HEK293 (cell line): ENCODE data around the gene SIGMAR1.

Source experiments
- CTCF ChIA-PET: fragments of 350-600 bp; formaldehyde crosslinking; extraction: SDS; loops from one replicate; lab custom pipeline; 2021; ENCODE audit warnings: antibody characterized with exemption; lab: Yijun Ruan, JAX
- POLR2A ChIA-PET: fragments of 300-600 bp; formaldehyde crosslinking; extraction: SDS; loops from one replicate; lab custom pipeline; 2020; ENCODE audit warnings: antibody characterized with exemption, inconsistent platforms; lab: Yijun Ruan, JAX
- H3K27ac ChIP-seq: fragments of 200-500 bp; sonication (Bioruptor generic); 2 replicates; pipeline ENCODE4 v1.5.1; 2014; ENCODE audit warnings: low read depth, low read length, control low read depth, inconsistent platforms; ENCODE audit errors: extremely low read depth
- H3K36me3 ChIP-seq, 2 experiments: fragments of 200-500 bp in 1 of 2; sonication (Bioruptor generic) in 1 of 2; 1 replicate in 1 of 2; 2 replicates in 1 of 2; pipeline ENCODE4 v1.5.1; 2014 to 2017; ENCODE audit warnings: inconsistent platforms in 2 of 2, low read length in 2 of 2; ENCODE audit not compliant: control insufficient read depth in 2 of 2, insufficient read depth in 1 of 2
- H3K4me1 ChIP-seq: fragments of 200-500 bp; sonication (Bioruptor generic); 2 replicates; pipeline ENCODE4 v1.5.1; 2014; ENCODE audit warnings: mild to moderate bottlenecking, low read length, inconsistent platforms; ENCODE audit not compliant: control insufficient read depth, insufficient read depth
- H3K4me3 ChIP-seq: 2 replicates; pipeline ENCODE4 v1.5.1; 2011; ENCODE audit warnings: low read depth, mild to moderate bottlenecking, control low read depth, low read length, moderate library complexity
- H3K9me3 ChIP-seq: fragments of 200-500 bp; sonication (Bioruptor generic); 2 replicates; pipeline ENCODE4 v1.5.1; 2014; ENCODE audit warnings: low read depth, low read length, inconsistent platforms; ENCODE audit not compliant: control insufficient read depth, insufficient read depth
- CTCF ChIP-seq: fragments of 450-650 bp; formaldehyde crosslinking; IDR thresholded peaks from 2 replicates; pipeline ENCODE4 v1.5.1; 2016; ENCODE audit warnings: missing biosample characterization, missing genetic modification characterization
- HIC1 ChIP-seq: fragments of 450-650 bp; formaldehyde crosslinking; IDR thresholded peaks from 2 replicates; pipeline ENCODE4 v1.5.1; 2016; ENCODE audit warnings: missing biosample characterization, missing genetic modification characterization
- KLF8 ChIP-seq: fragments of 450-650 bp; formaldehyde crosslinking; IDR thresholded peaks from 2 replicates; pipeline ENCODE4 v1.5.1; 2016; ENCODE audit warnings: missing biosample characterization, missing genetic modification characterization
- PATZ1 ChIP-seq: fragments of 450-650 bp; formaldehyde crosslinking; IDR thresholded peaks from 2 replicates; pipeline ENCODE4 v1.5.1; 2016; ENCODE audit warnings: missing biosample characterization, missing genetic modification characterization
- PRDM10 ChIP-seq: fragments of 450-650 bp; formaldehyde crosslinking; IDR thresholded peaks from 2 replicates; pipeline ENCODE4 v1.5.1; 2016; ENCODE audit warnings: missing biosample characterization, missing genetic modification characterization
- PRDM2 ChIP-seq: fragments of 450-650 bp; formaldehyde crosslinking; IDR thresholded peaks from 2 replicates; pipeline ENCODE4 v1.5.1; 2016; ENCODE audit warnings: missing biosample characterization, missing genetic modification characterization, borderline replicate concordance
- ZNF19 ChIP-seq: fragments of 450-650 bp; formaldehyde crosslinking; IDR thresholded peaks from 2 replicates; pipeline ENCODE4; 2016; ENCODE audit warnings: missing biosample characterization, missing genetic modification characterization, low read depth
- ZNF335 ChIP-seq: fragments of 450-650 bp; formaldehyde crosslinking; conservative IDR thresholded peaks from 2 replicates; pipeline ENCODE4 v1.5.1; 2016; ENCODE audit warnings: missing biosample characterization, missing genetic modification characterization
- ZNF518A ChIP-seq: fragments of 450-650 bp; formaldehyde crosslinking; conservative IDR thresholded peaks from 2 replicates; pipeline ENCODE4 v1.5.1; 2016; ENCODE audit warnings: low read depth, missing biosample characterization, missing genetic modification characterization
- ZNF529 ChIP-seq: fragments of 450-650 bp; formaldehyde crosslinking; IDR thresholded peaks from 2 replicates; pipeline ENCODE4 v1.5.1; 2017; ENCODE audit warnings: missing genetic modification characterization, missing biosample characterization; ENCODE audit not compliant: insufficient replicate concordance
- ZNF530 ChIP-seq: fragments of 450-650 bp; formaldehyde crosslinking; IDR thresholded peaks from 2 replicates; pipeline ENCODE4 v1.5.1; 2016; ENCODE audit warnings: low read depth, missing biosample characterization, missing genetic modification characterization
- ZNF654 ChIP-seq: fragments of 450-650 bp; formaldehyde crosslinking; IDR thresholded peaks from 2 replicates; pipeline ENCODE4 v1.5.1; 2016; ENCODE audit warnings: low read depth, missing biosample characterization, missing genetic modification characterization
- ZNF660 ChIP-seq: fragments of 450-650 bp; IDR thresholded peaks from 2 replicates; pipeline ENCODE4 v1.5.1; 2018; ENCODE audit warnings: missing biosample characterization, mild to moderate bottlenecking, missing genetic modification characterization
- ZSCAN23 ChIP-seq: fragments of 450-650 bp; formaldehyde crosslinking; IDR thresholded peaks from 2 replicates; pipeline ENCODE4 v1.5.1; 2016; ENCODE audit warnings: missing biosample characterization, missing genetic modification characterization

SIGMAR1 gene

GRCh38 chr9:34612788-34613390 lies 24.7 kb downstream of the SIGMAR1 start:
- ChIA-PET CTCF (interaction anchor here (0.6 to 10.3 kb wide), 12 partner anchors 10 to 540 kb away, joined by 3 to 164 read pairs (median 4); partner anchors contain the start of genes ARID3C and SIGMAR1), POLR2A (interaction anchor here (0.6 to 2.4 kb wide), 6 partner anchors 20 to 513 kb away, joined by 3 to 11 read pairs (median 5); partner anchors contain the start of genes GALT and SIGMAR1)
- no peak overlapping the region; the same call in 1 of the 2 replicates for H3K27ac ChIP-seq
- TF ChIP-seq CTCF (peak; percentile 67), PRDM2 (no peak), ZNF660 (tag by site-specific recombination) (peak; percentile 62; the same call in 1 of the 2 replicates), KLF8 (tag by site-specific recombination) (peak; percentile 22; the same call in 1 of the 2 replicates), ZNF529 (no peak), PATZ1 (peak; percentile 54; the same call in 1 of the 2 replicates), ZNF530 (tag by site-specific recombination) (no peak), ZNF19 (tag by site-specific recombination) (no peak), ZSCAN23 (tag by site-specific recombination) (no peak), ZNF335 (tag by site-specific recombination) (peak; percentile 59), ZNF518A (tag by site-specific recombination) (no peak), ZNF654 (tag by site-specific recombination) (peak; percentile 47), PRDM10 (peak; percentile 42; the same call in 1 of the 2 replicates), HIC1 (peak; percentile 53; the same call in 1 of the 2 replicates)

More at GRCh38 chr9:34612788-34613390, 24.7 kb downstream of the SIGMAR1 start:
- Histone ChIP-seq H3K4me1 (no peaks in the 10 kb centered on the region), H3K4me3 (peak overlapping the region; percentile 38), H3K36me3 (peaks cover 5 to 61% of the 10 kb centered on the region in 2 experiments; a peak in 2 of 3 replicates), H3K9me3 (no peaks in the 10 kb centered on the region)
